SU-DHL-6 (cell line): Measurements from ENCODE around the gene PDE6H.

Source experiments
- H2AFZ ChIP-seq: fragments of 200-600 bp; sonication (generic); 2 replicates; pipeline ENCODE4 v1.6.1; 2014; ENCODE audit warnings: low read depth, mild to moderate bottlenecking, moderate library complexity, mixed read lengths, antibody characterized with exemption, low read length; ENCODE audit not compliant: severe bottlenecking
- H3F3A ChIP-seq: fragments of 200-600 bp; shearing (Covaris generic); 2 replicates; pipeline ENCODE4 v1.6.0; 2016; ENCODE audit warnings: antibody characterized with exemption, mild to moderate bottlenecking; ENCODE audit not compliant: insufficient read depth
- H3K27ac ChIP-seq: fragments of 200-600 bp; sonication (generic); 2 replicates; pipeline ENCODE4 v1.5.1; 2016; ENCODE audit warnings: low read depth, mild to moderate bottlenecking, low read length, moderate library complexity, mixed read lengths
- H3K27me3 ChIP-seq: fragments of 200-600 bp; sonication (generic), shearing (Covaris generic); 2 replicates; pipeline ENCODE4 v1.6.0; 2014; ENCODE audit warnings: mild to moderate bottlenecking, low read length
- H3K36me3 ChIP-seq: fragments of 200-600 bp; sonication (generic); 2 replicates; pipeline ENCODE4 v1.6.1; 2014; ENCODE audit warnings: mild to moderate bottlenecking, low read length, mixed read lengths
- H3K4me2 ChIP-seq: fragments of 300-600, 200-600 bp; shearing (Covaris generic), sonication (generic); 2 replicates; pipeline ENCODE4 v1.6.0; 2014; ENCODE audit warnings: low read length, low read depth, mild to moderate bottlenecking; ENCODE audit not compliant: poor library complexity, severe bottlenecking
- H3K4me3 ChIP-seq: fragments of 200-600 bp; sonication (generic); 2 replicates; pipeline ENCODE4 v1.5.1; 2014; ENCODE audit warnings: antibody characterized with exemption, low read length, mild to moderate bottlenecking, mixed read lengths; ENCODE audit not compliant: insufficient read depth, poor library complexity, severe bottlenecking
- H3K79me2 ChIP-seq: fragments of 200-600 bp; sonication (generic); 2 replicates; pipeline ENCODE4 v1.6.1; 2014; ENCODE audit warnings: mild to moderate bottlenecking, low read length, moderate library complexity; ENCODE audit not compliant: insufficient read depth
- H3K9ac ChIP-seq: fragments of 200-600 bp; sonication (generic); 2 replicates; pipeline ENCODE4 v1.7.0; 2014; ENCODE audit warnings: mild to moderate bottlenecking, low read length
- H3K9me2 ChIP-seq: fragments of 200-600 bp; sonication (generic); replicated peaks from 2 replicates; pipeline ENCODE4 v1.6.1; 2014; ENCODE audit warnings: low read length; ENCODE audit not compliant: insufficient read depth
- H3K9me3 ChIP-seq: fragments of 200-600 bp; sonication (generic); 2 replicates; pipeline ENCODE4 v1.6.1; 2014; ENCODE audit warnings: low read length, mixed read lengths; ENCODE audit not compliant: insufficient read depth
- H4K20me1 ChIP-seq: fragments of 200-600 bp; sonication (generic); 2 replicates; pipeline ENCODE4 v1.6.1; 2014; ENCODE audit warnings: low read depth, mild to moderate bottlenecking, antibody characterized with exemption, low read length, moderate library complexity, mixed read lengths
- CTCF ChIP-seq: fragments of 200-600 bp; sonication (generic); IDR thresholded peaks from one replicate; pipeline ENCODE4 v1.5.1; 2017; ENCODE audit warnings: antibody characterized with exemption, mild to moderate bottlenecking, low read length, moderate library complexity; ENCODE audit not compliant: insufficient read depth, poor library complexity, severe bottlenecking
- EZH2phosphoT487 ChIP-seq: fragments of 200-600 bp; sonication (generic), shearing (Covaris generic); conservative IDR thresholded peaks from 2 replicates; pipeline ENCODE4 v1.6.1; 2018; ENCODE audit warnings: mild to moderate bottlenecking, antibody characterized with exemption, low read length, moderate library complexity, mixed read lengths

Gene PDE6H

GRCh38 chr12:14972816-14973215, at the start of gene PDE6H:
PDE6H (plus strand) TSS chr12:14973042; CDS start chr12:14978013, 4,971 bp downstream.
- Histone ChIP-seq H3K36me3 (no peaks in the 10 kb centered on the region), H3K9ac (no peak within 1 kb of the TSS), H2AFZ (no peak within 1 kb of the TSS), H3K79me2 (no peaks in the 10 kb centered on the region), H3K9me2 (no peaks in the 10 kb centered on the region), H3F3A (no peaks in the 10 kb centered on the region), H3K4me3 (no peak within 1 kb of the TSS), H4K20me1 (no peaks in the 10 kb centered on the region), H3K27ac (no peak within 1 kb of the TSS), H3K27me3 (no peaks in the 10 kb centered on the region), H3K9me3 (no peaks in the 10 kb centered on the region), H3K4me2 (no peak within 1 kb of the TSS)
- TF ChIP-seq EZH2phosphoT487 (no peak), CTCF (no peak)

DNA sequence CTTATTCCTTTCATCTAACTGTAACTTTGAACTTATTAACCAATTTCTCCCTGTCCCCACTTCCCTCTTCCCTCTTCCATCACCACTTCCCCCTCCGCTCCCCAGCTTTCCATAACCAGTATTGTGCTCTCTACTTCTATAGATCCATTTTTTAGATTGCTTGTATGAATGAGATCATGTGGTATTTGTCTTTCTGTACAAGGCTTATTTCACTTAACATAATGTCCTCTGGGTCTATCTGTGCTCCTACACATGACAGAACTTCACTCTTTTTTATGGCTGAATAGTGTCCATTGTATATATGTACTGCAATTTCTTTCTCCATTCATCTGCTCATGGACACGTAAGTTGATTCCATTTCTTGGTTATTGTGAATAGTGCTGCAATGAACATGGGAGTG, 48.9 kb upstream of the PDE6H start:
- H3K27me3 ChIP-seq: no peaks in the 10 kb centered on the region
- H3K27ac ChIP-seq: no peak overlapping the region
- no peak overlapping the region for H3K9ac ChIP-seq
- H3K4me2 ChIP-seq: no peak overlapping the region
- no peaks in the 10 kb centered on the region for H4K20me1 ChIP-seq
- no peaks in the 10 kb centered on the region for H3F3A ChIP-seq
- H3K79me2 ChIP-seq: no peaks in the 10 kb centered on the region
- no peaks in the 10 kb centered on the region for H3K9me2 ChIP-seq
- TF ChIP-seq CTCF (no peak), EZH2phosphoT487 (no peak)
- H3K36me3 ChIP-seq: no peaks in the 10 kb centered on the region
- no peaks in the 10 kb centered on the region for H3K9me3 ChIP-seq
- H2AFZ ChIP-seq: no peak overlapping the region
- no peak overlapping the region for H3K4me3 ChIP-seq

DNA sequence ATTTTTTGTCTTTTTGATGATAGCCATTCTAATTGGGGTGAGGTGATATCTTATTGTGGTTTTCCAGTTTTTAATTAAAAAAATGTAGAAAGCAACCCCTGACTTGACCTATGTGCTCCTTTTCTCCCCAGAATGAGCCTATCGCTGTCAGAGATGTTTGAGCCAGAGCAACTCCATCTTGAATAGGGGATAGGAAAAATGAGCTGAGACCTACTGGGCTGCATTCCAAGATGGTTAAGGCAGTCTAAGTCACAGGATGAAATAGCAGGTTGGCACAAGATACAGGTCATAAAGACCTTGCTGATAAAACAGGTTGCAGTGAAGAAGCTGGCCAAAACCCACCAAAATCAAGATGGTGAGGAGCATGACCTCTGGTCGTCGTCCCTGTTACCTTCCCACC, 48.3 kb upstream of the PDE6H start:
- TF ChIP-seq CTCF (no peak), EZH2phosphoT487 (no peak)
- H3K4me2 ChIP-seq: no peak overlapping the region
- no peak overlapping the region for H3K27ac ChIP-seq
- no peaks in the 10 kb centered on the region for H3K9me3 ChIP-seq
- H3F3A ChIP-seq: no peaks in the 10 kb centered on the region
- no peak overlapping the region for H3K9ac ChIP-seq
- H2AFZ ChIP-seq: no peak overlapping the region
- H4K20me1 ChIP-seq: no peaks in the 10 kb centered on the region
- H3K4me3 ChIP-seq: no peak overlapping the region
- no peaks in the 10 kb centered on the region for H3K79me2 ChIP-seq
- no peaks in the 10 kb centered on the region for H3K36me3 ChIP-seq
- no peaks in the 10 kb centered on the region for H3K9me2 ChIP-seq
- H3K27me3 ChIP-seq: no peaks in the 10 kb centered on the region
